A673 (cell line): ENCODE results near the gene KCNQ2. TPM values are rescaled to one million over a fixed set of nuclear protein-coding genes. Genes with fewer than 3 reads are reported as not detected.

Experiments
- BruUV-seq: library from RNA; stranded (reverse); fragments of 400-500 nt; replicated peaks from 2 replicates; lab custom pipeline; 2021; lab: Mats Ljungman, UMichigan
- CTCF ChIA-PET: fragments of 300-600 bp; sonication (Branson Sonifier 250); formaldehyde crosslinking; loops from one replicate; lab custom pipeline; 2022; ENCODE audit warnings: antibody characterized with exemption; lab: Charles Lee
- POLR2A ChIA-PET: fragments of 300-600 bp; sonication (Branson Sonifier 250); formaldehyde crosslinking; loops from one replicate; lab custom pipeline; 2022; ENCODE audit warnings: antibody characterized with exemption; ENCODE audit not compliant: low non-redundant PET; lab: Charles Lee
- DNase-seq: peaks from one replicate; pipeline ENCODE4 v3.0.0-alpha.2; 2015; ENCODE audit warnings: low spot score
- H3K27ac ChIP-seq: fragments of 200-600 bp; sonication (generic); 2 replicates; pipeline ENCODE4 v1.5.1; 2016; ENCODE audit warnings: mixed run types, low read depth, mild to moderate bottlenecking, mixed read lengths, antibody characterized with exemption, low read length; ENCODE audit not compliant: poor library complexity, severe bottlenecking
- H3K27me3 ChIP-seq: fragments of 200-600 bp; sonication (generic); replicated peaks from 2 replicates; pipeline ENCODE4 v1.6.1; 2017; ENCODE audit warnings: mixed run types, low read depth, mild to moderate bottlenecking, mixed read lengths, antibody characterized with exemption, low read length; ENCODE audit not compliant: insufficient read depth, poor library complexity
- H3K36me3 ChIP-seq: fragments of 200-600 bp; sonication (generic); 2 replicates; pipeline ENCODE4 v1.6.1; 2016; ENCODE audit warnings: mixed run types, mild to moderate bottlenecking, mixed read lengths, antibody characterized with exemption, low read length; ENCODE audit not compliant: insufficient read depth, poor library complexity, severe bottlenecking
- H3K4me1 ChIP-seq: fragments of 200-600 bp; sonication (generic); 2 replicates; pipeline ENCODE4 v1.6.1; 2017; ENCODE audit warnings: mixed run types, mild to moderate bottlenecking, mixed read lengths, antibody characterized with exemption, low read length; ENCODE audit not compliant: insufficient read depth, poor library complexity, severe bottlenecking
- H3K4me3 ChIP-seq: fragments of 200-600 bp; sonication (generic); 2 replicates; pipeline ENCODE4 v1.5.1; 2016; ENCODE audit warnings: low read depth, mixed run types, mild to moderate bottlenecking, mixed read lengths, low read length; ENCODE audit not compliant: poor library complexity, severe bottlenecking
- H3K9me3 ChIP-seq: fragments of 200-600 bp; sonication (generic); 2 replicates; pipeline ENCODE4 v1.6.1; 2016; ENCODE audit warnings: mixed run types, low read depth, mild to moderate bottlenecking, mixed read lengths, antibody characterized with exemption, low read length; ENCODE audit not compliant: poor library complexity, severe bottlenecking
- EZH2 ChIP-seq: fragments of 200-600 bp; sonication (generic); IDR thresholded peaks from 2 replicates; pipeline ENCODE4 v1.6.1; 2017; ENCODE audit warnings: borderline replicate concordance, low read depth, mild to moderate bottlenecking, mixed read lengths, antibody characterized with exemption, low read length; ENCODE audit not compliant: poor library complexity, severe bottlenecking
- intact Hi-C: fragments of 100-400 bp; cut with micrococcal nuclease; formaldehyde crosslinking; loops from one replicate; pipeline ENCODE4 v1.10.0; 2022; ENCODE audit not compliant: unreplicated experiment
- total RNA-seq: library from RNA; stranded (reverse); gene quantifications from 2 replicates; pipeline ENCODE4 v1.2.3, GENCODE V29; 2021
- TF ChIP-seq, protein P1 (sequence below): fragments of 300-800, 200-600 bp; sonication (generic); conservative IDR thresholded peaks from 2 replicates; pipeline ENCODE4 v1.5.1; 2017; ENCODE audit warnings: low read depth, mild to moderate bottlenecking, antibody characterized with exemption, low read length, moderate library complexity, mixed read lengths

Gene KCNQ2
- total RNA-seq, 1 experiment from 2014 or later, result 6.6 TPM

DNA sequence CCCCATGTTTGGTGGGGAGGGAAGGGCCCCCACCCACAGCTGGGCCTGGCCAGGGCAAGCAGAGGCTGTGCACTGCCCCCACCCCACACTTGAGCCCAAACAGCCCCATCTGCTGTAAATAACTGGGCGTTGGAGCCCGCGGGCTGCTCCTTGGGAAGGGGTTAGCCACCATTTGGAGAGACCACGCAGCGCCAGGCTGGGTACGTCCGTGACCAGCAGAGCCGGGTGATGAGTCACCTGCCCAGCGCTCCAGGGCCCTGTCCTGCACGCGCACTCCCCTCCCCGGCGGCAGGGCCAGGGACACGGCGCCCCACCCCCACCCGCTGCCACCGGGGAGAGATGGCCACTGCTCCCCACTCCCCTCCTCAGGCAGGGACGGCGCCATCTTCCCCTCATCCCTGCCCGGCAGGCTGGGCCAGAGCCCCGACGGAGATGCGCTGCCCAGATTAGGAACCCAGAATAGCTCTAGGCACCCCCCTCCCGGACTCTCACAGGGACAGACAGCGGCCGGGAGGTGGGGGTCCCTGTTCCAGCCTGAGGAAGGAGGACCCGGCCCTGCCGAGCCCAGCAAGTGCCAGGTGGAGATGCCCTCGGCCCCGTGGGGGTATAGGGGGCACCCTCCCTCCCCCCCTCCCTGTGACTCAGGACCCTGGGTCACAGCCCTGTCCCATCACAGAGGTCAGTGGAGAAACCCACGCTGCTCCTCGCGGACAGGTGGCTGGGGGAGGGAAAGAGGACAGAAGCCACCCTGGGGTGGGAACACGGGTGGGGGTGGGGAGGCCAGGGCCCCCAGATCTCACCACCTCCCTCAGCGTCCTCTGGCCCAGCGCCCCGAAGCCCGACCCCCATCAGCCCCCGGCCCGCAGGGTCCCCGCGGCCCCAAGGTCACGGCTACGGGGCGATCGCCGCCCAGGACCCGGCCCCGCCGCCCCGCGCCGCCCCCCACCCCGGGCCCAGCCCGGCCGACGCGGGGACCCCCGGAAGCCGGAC is 25.8 kb upstream of the KCNQ2 start:
- intact Hi-C loops, result no loop called here
- no TSS peak for BruUV-seq

DNA sequence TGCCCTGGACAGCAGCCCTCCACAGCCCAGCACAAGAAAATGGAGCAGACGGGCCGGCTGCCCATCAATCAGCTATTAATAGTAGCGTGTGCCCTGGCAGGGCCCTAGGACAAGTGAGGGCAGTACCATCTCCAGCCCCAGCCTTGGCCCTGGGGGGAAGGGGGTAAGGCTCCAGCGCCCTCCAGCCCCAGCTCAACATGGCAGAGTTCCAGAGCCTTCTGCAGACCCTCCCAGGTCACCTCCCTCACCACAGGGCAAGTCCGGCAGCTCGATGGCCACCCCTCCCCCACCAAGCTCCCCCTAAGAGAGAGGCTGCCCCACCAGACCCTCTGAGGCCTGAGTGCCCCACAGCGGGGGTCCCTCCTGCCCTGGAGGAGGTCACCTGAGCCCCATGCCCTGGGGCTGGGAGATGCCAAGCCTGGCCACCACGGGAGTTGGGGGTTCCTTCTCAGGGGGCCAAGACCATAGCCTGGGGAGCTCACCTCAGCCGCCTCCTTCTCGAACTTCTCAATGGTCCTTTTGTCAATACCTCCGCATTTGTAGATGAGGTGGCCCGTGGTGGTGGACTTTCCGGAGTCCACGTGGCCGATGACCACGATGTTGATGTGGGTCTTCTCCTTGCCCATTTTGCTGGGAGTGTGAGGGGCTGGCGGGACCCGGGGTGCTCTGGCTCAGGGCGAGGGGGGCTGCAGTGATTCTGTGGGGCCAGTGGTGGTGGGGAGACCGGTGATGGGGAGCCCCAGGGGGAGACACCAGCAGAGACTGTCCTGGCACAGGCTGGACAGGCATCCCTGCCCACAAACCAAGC is 24.9 kb upstream of the KCNQ2 start:
- H3K4me3 ChIP-seq, result peak overlapping the region; percentile 46
- no peak for TF ChIP-seq EZH2
- TF ChIP-seq, protein P1, sequence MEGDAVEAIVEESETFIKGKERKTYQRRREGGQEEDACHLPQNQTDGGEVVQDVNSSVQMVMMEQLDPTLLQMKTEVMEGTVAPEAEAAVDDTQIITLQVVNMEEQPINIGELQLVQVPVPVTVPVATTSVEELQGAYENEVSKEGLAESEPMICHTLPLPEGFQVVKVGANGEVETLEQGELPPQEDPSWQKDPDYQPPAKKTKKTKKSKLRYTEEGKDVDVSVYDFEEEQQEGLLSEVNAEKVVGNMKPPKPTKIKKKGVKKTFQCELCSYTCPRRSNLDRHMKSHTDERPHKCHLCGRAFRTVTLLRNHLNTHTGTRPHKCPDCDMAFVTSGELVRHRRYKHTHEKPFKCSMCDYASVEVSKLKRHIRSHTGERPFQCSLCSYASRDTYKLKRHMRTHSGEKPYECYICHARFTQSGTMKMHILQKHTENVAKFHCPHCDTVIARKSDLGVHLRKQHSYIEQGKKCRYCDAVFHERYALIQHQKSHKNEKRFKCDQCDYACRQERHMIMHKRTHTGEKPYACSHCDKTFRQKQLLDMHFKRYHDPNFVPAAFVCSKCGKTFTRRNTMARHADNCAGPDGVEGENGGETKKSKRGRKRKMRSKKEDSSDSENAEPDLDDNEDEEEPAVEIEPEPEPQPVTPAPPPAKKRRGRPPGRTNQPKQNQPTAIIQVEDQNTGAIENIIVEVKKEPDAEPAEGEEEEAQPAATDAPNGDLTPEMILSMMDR, result no peak
- BruUV-seq, result no TSS peak
- POLR2A ChIA-PET, result no interaction called here
- no peak for DNase-seq
- CTCF ChIA-PET, result interaction anchor here (0.8 kb wide), 1 partner anchor 19 kb away, joined by 3 read pairs; no protein-coding TSS in a partner anchor
- peaks cover 5% of the 10 kb centered on the region for H3K27me3 ChIP-seq
- no peak overlapping the region for H3K27ac ChIP-seq
- H3K4me1 ChIP-seq, result peaks cover 8% of the 10 kb centered on the region
- no peaks in the 10 kb centered on the region for H3K36me3 ChIP-seq
- no peaks in the 10 kb centered on the region for H3K9me3 ChIP-seq
- intact Hi-C loops, result no loop called here

More for the DNA sequence above, 25.8 kb upstream of the KCNQ2 start:
- Histone ChIP-seq H3K9me3 (no peaks in the 10 kb centered on the region), H3K4me1 (peaks cover 8% of the 10 kb centered on the region), H3K27ac (no peak overlapping the region), H3K27me3 (peaks cover 5% of the 10 kb centered on the region), H3K4me3 (peak overlapping the region; percentile 46), H3K36me3 (no peaks in the 10 kb centered on the region)
- TF ChIP-seq EZH2, result no peak
- TF ChIP-seq, protein P1, result no peak
- POLR2A ChIA-PET, result no interaction called here
- DNase-seq, result no peak
- CTCF ChIA-PET, result no interaction called here

DNA sequence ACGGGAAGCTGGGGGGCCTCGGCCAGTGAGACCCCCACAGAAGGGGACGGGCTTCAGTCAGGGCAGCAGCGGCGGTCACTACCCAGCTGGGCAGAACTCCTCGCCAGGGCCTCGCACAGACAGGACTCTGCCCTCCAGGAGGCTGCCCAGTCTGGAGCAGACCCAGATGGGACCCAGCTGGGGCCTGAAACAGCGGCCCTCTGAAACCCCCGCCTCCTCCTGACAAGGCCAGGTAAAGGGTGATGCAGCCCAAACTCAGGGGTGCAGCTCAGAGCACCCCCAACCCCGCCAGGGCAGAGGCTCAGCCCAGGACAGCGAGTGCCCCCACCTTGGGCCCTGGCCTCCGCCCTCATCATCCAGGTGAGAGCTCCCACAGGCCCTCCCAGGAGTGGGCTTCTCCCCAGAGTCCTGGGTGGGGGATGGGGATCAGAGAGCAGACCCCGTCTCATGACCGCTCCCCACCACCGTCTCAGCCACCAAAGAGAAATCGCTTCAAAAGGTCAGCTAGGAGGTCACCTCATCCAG is 24.2 kb upstream of the KCNQ2 start:
- ChIA-PET CTCF (interaction anchor here (0.6 to 0.8 kb wide), 5 partner anchors 19 to 262 kb away, joined by 3 to 5 read pairs (median 4); no protein-coding TSS in a partner anchor), POLR2A (no interaction called here)
- no peak for TF ChIP-seq EZH2
- TF ChIP-seq, protein P1, result no peak
- DNase-seq, result no peak
- H3K27me3 ChIP-seq, result peaks cover 5% of the 10 kb centered on the region
- H3K4me3 ChIP-seq, result no peak overlapping the region
- BruUV-seq, result no TSS peak
- H3K9me3 ChIP-seq, result no peaks in the 10 kb centered on the region
- peaks cover 2% of the 10 kb centered on the region for H3K4me1 ChIP-seq
- intact Hi-C loops, result no loop called here
- H3K36me3 ChIP-seq, result no peaks in the 10 kb centered on the region
- no peak overlapping the region for H3K27ac ChIP-seq
